Kidney glomerular epithelial cell (primary cell): ENCODE data around the gene SPG21.

Experiments
- DNase-seq: peaks from one replicate; lab custom pipeline; 2025; lab: John Stamatoyannopoulos, UW

Gene SPG21

GRCh38 chr15:64991536-64992135 lies 1.9 kb upstream of the SPG21 start:
- DNase-seq: no peak

GRCh38 chr15:64990168-64990470 lies 405 bp upstream of the SPG21 start:
- DNase-seq: no peak

- DNase-seq: no peak
Observed at GRCh38 chr15:64987136-64987535, 2.6 kb downstream of the SPG21 start.

GRCh38 chr15:64985366-64986033 lies 4.2 kb downstream of the SPG21 start:
- DNase-seq: no peak

GRCh38 chr15:64982472-64982871 lies 7.2 kb downstream of the SPG21 start:
- no peak for DNase-seq

GRCh38 chr15:64981812-64982431 lies 7.8 kb downstream of the SPG21 start:
- no peak for DNase-seq

GRCh38 chr15:64979252-64979710 lies 10.4 kb downstream of the SPG21 start:
- DNase-seq: no peak

GRCh38 chr15:64975390-64975789 lies 14.3 kb downstream of the SPG21 start:
- no peak for DNase-seq

- no peak for DNase-seq
Observed at GRCh38 chr15:64970698-64971097, 19.0 kb downstream of the SPG21 start.

- no peak for DNase-seq
Observed at GRCh38 chr15:64969401-64969800, 20.3 kb downstream of the SPG21 start.

- no peak for DNase-seq
Observed at GRCh38 chr15:64961013-64961412, 28.7 kb downstream of the SPG21 start.

GRCh38 chr15:64960153-64960552 lies 29.6 kb downstream of the SPG21 start:
- DNase-seq: no peak

GRCh38 chr15:64959128-64959527 lies 30.6 kb downstream of the SPG21 start:
- no peak for DNase-seq

- no peak for DNase-seq
Observed at GRCh38 chr15:64954395-64954794, 35.3 kb downstream of the SPG21 start.

- no peak for DNase-seq
Observed at GRCh38 chr15:64951777-64952418, 37.8 kb downstream of the SPG21 start.

GRCh38 chr15:64950888-64951287 lies 38.8 kb downstream of the SPG21 start:
- no peak for DNase-seq

- DNase-seq: no peak
Observed at GRCh38 chr15:64949383-64950186, 40.1 kb downstream of the SPG21 start.

GRCh38 chr15:64948916-64949315 lies 40.8 kb downstream of the SPG21 start:
- no peak for DNase-seq

- no peak for DNase-seq
Observed at GRCh38 chr15:64947211-64947610, 42.5 kb downstream of the SPG21 start.

- DNase-seq: no peak
Observed at GRCh38 chr15:64944961-64945360, 44.8 kb downstream of the SPG21 start.

GRCh38 chr15:64943512-64944225 lies 46.0 kb downstream of the SPG21 start:
- no peak for DNase-seq

- no peak for DNase-seq
Observed at GRCh38 chr15:64942356-64942755, 47.4 kb downstream of the SPG21 start.
